ENCODE data around the gene ATP8B1.

DNA sequence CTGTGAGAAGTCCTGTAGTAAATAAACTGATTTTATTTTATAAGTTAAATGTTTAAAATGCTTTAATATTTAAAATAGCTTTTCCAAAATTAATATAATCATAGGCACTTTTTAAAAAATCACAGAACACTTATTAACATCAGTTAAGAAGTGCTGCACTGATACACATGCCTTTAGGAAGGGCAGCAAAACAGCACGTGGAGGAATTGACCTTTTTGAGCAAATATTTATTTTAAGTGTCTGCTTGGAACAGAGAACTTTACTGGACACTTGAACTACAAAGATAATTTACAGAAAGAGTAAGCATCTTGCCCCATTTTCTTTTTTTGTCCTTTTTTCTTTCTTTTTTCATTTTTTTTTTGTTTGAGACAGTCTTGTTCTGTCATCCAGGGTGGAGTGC is 93.8 kb downstream of the ATP8B1 start:
- TF ChIP-seq, protein P1, sequence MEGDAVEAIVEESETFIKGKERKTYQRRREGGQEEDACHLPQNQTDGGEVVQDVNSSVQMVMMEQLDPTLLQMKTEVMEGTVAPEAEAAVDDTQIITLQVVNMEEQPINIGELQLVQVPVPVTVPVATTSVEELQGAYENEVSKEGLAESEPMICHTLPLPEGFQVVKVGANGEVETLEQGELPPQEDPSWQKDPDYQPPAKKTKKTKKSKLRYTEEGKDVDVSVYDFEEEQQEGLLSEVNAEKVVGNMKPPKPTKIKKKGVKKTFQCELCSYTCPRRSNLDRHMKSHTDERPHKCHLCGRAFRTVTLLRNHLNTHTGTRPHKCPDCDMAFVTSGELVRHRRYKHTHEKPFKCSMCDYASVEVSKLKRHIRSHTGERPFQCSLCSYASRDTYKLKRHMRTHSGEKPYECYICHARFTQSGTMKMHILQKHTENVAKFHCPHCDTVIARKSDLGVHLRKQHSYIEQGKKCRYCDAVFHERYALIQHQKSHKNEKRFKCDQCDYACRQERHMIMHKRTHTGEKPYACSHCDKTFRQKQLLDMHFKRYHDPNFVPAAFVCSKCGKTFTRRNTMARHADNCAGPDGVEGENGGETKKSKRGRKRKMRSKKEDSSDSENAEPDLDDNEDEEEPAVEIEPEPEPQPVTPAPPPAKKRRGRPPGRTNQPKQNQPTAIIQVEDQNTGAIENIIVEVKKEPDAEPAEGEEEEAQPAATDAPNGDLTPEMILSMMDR (IDR thresholded peaks at IDR 0.05): no peak
- TF ChIP-seq POLR2A (IDR thresholded peaks at IDR 0.05): no peak
- TF ChIP-seq POLR2AphosphoS5 (IDR thresholded peaks at IDR 0.05): no peak

All from stomach (tissue), 4 donors.